HepG2 (cell line): ENCODE results near the gene ATP6V0E1. TPM values are rescaled to one million over a fixed set of nuclear protein-coding genes. Genes with fewer than 3 reads are reported as not detected.
A peak's percentile ranks its signal among the peaks of the same experiment; 100 is the strongest.

ENCODE experiments used
- AHR ChIP-seq: IDR thresholded peaks from 2 replicates; pipeline ENCODE4 v1.6.1; 2018; ENCODE audit warnings: missing genetic modification reagents, missing compliant biosample characterization
- ARID3A ChIP-seq: IDR thresholded peaks from 2 replicates; pipeline ENCODE4 v1.6.1; 2012; ENCODE audit warnings: low read depth, low read length, improper control_type of control experiment
- ARID5B ChIP-seq: IDR thresholded peaks from 2 replicates; pipeline ENCODE4 v1.4.0; 2020; ENCODE audit warnings: mild to moderate bottlenecking, missing genetic modification reagents
- ASH2L ChIP-seq: fragments of 300-600, 200-600 bp; sonication (generic); IDR thresholded peaks from 2 replicates; pipeline ENCODE4 v1.7.0; 2017; ENCODE audit warnings: low read depth, mild to moderate bottlenecking, moderate library complexity, mixed read lengths, low read length; ENCODE audit not compliant: insufficient read length
- ATF5 ChIP-seq: sonication (generic); formaldehyde crosslinking; IDR thresholded peaks from 2 replicates; pipeline ENCODE4 v1.4.0; 2020; ENCODE audit warnings: mild to moderate bottlenecking, low read depth, missing genetic modification reagents
- ATF7 ChIP-seq, 2 experiments: fragments of 450-650 bp in 1 of 2; sonication (generic) in 1 of 2; formaldehyde crosslinking in 1 of 2; IDR thresholded peaks; 2 replicates each; pipeline versions ENCODE4 v1.4.0 to v1.6.1; 2016 to 2020; ENCODE audit warnings: antibody characterized with exemption in 1 of 2, mild to moderate bottlenecking in 1 of 2, missing genetic modification reagents in 1 of 2
- CCAR2 ChIP-seq: fragments of 200-400 bp; formaldehyde crosslinking; optimal IDR thresholded peaks from 2 replicates; pipeline ENCODE3; 2018; ENCODE audit warnings: low read depth, mild to moderate bottlenecking, low read length, moderate library complexity
- ELF1 ChIP-seq: sonication (generic); formaldehyde crosslinking; IDR thresholded peaks from 2 replicates; pipeline ENCODE4 v1.4.0; 2020; ENCODE audit warnings: missing genetic modification reagents
- FOSL1 ChIP-seq: sonication (generic); formaldehyde crosslinking; IDR thresholded peaks from 2 replicates; pipeline ENCODE4 v1.9.0; 2021; ENCODE audit warnings: missing genetic modification reagents, borderline replicate concordance
- NR1H2 ChIP-seq: sonication (generic); formaldehyde crosslinking; IDR thresholded peaks from 2 replicates; pipeline ENCODE4 v1.8.1; 2022; ENCODE audit warnings: low read depth, missing genetic modification reagents, borderline replicate concordance
- RFX5 ChIP-seq: IDR thresholded peaks from 2 replicates; pipeline ENCODE4 v1.6.1; 2011; ENCODE audit warnings: low read depth, low read length, improper control_type of control experiment
- SIN3A ChIP-seq: IDR thresholded peaks from 2 replicates; pipeline ENCODE4 v1.6.1; 2011; ENCODE audit warnings: low read depth, mild to moderate bottlenecking, control low read depth, low read length, borderline replicate concordance
- SMARCE1 ChIP-seq: fragments of 450-650 bp; IDR thresholded peaks from 2 replicates; pipeline ENCODE4 v1.6.1; 2017; ENCODE audit warnings: borderline replicate concordance
- TBP ChIP-seq: sonication (generic); formaldehyde crosslinking; IDR thresholded peaks from 2 replicates; pipeline ENCODE4 v1.5.0; 2020; ENCODE audit warnings: missing genetic modification reagents
- YEATS4 ChIP-seq: sonication (generic); formaldehyde crosslinking; IDR thresholded peaks from 2 replicates; pipeline ENCODE4 v1.4.0; 2020; ENCODE audit warnings: missing genetic modification reagents, borderline replicate concordance
- ZGPAT ChIP-seq: IDR thresholded peaks from 2 replicates; pipeline ENCODE4 v1.6.1; 2016; ENCODE audit warnings: mild to moderate bottlenecking
- ZMAT3 ChIP-seq: sonication (generic); formaldehyde crosslinking; conservative IDR thresholded peaks from 2 replicates; pipeline ENCODE4 v1.7.0; 2021; ENCODE audit warnings: missing genetic modification reagents
- ZNF614 ChIP-seq: IDR thresholded peaks from 2 replicates; pipeline ENCODE4 v1.6.1; 2018; ENCODE audit warnings: missing biosample characterization, missing genetic modification reagents, inconsistent platforms, borderline replicate concordance
- ZNF710 ChIP-seq: sonication (generic); formaldehyde crosslinking; IDR thresholded peaks from 2 replicates; pipeline ENCODE4 v1.5.0; 2020; ENCODE audit warnings: mild to moderate bottlenecking, missing genetic modification reagents, borderline replicate concordance
- polyA plus RNA-seq, 8 experiments: library from polyadenylated mRNA; depleted of rRNA in 3 of 8; stranded (reverse) in 7 of 8; unstranded in 1 of 8; fragments of >200 nt; fragmentation: Illumina TruSeq in 4 of 8; extraction: Trizol in 4 of 8; gene quantifications; 2 replicates each; pipeline versions ENCODE4 v1.2.1 to v1.2.3, GENCODE V29; 2011 to 2016; ENCODE audit warnings: low read depth in 4 of 8, missing spikeins in 1 of 8, mixed read lengths in 1 of 8; ENCODE audit not compliant: insufficient read depth in 1 of 8
- total RNA-seq, 5 experiments: library from RNA; depleted of rRNA; stranded (reverse); fragments of >200 nt; fragmentation: Illumina TruSeq; extraction: Trizol; gene quantifications; 2 replicates each; pipeline ENCODE4 v1.2.3, GENCODE V29; 2016; ENCODE audit warnings: low read depth in 1 of 5

ATP6V0E1 gene
- total and polyA plus RNA-seq, 2 of the 13 experiments (the other 11 are each of a cell fraction or from before 2014, with no cell fraction given) = 143 to 215 TPM

GRCh38 chr5:173016598-173017046 is 33.1 kb downstream of the ATP6V0E1 start (continued):
- TF ChIP-seq ATF5 (CRISPR knock-in tag) (no peak), FOSL1 (CRISPR knock-in tag) (peak; percentile 61; the same call in 1 of the 2 replicates), ARID3A (no peak), YEATS4 (CRISPR knock-in tag) (no peak), CCAR2 (no peak), SMARCE1 (no peak), RFX5 (no peak), ZGPAT (CRISPR knock-in tag) (peak; percentile 18; the same call in 1 of the 2 replicates), ATF7 (IDR thresholded peaks at IDR 0.05) (no peak), ATF7 (CRISPR knock-in tag; IDR thresholded peaks at IDR 0.05) (no peak), ZNF710 (CRISPR knock-in tag) (0 out of 2 replicates have a peak, but pooled peaks have one; percentile 56), NR1H2 (CRISPR knock-in tag) (no peak), ELF1 (CRISPR knock-in tag) (peak; percentile 16; the same call in 1 of the 2 replicates), ASH2L (peak; percentile 30), TBP (no peak), ZMAT3 (CRISPR knock-in tag) (no peak), AHR (no peak), ARID5B (peak; percentile 24; the same call in 1 of the 2 replicates), ZNF614 (CRISPR knock-in tag) (0 out of 2 replicates have a peak, but pooled peaks have one; percentile 15), SIN3A (0 out of 2 replicates have a peak, but pooled peaks have one; percentile 40)
